ENCODE data around the gene TNS1. TPM values are rescaled to one million over a fixed set of nuclear protein-coding genes. Genes with fewer than 3 reads are reported as not detected.

TNS1 gene
- total RNA-seq, 1 experiment from 2014 or later: 6.2 TPM

- H3K4me1 ChIP-seq (ENCODE audit: control insufficient read depth in 1 of 2, insufficient read depth in 2 of 2, low read length in 2 of 2): peaks cover 0 to 7% of the 10 kb centered on the region in 2 experiments; a peak in 1 of 4 replicates
- CTCF ChIA-PET: no interaction called here
- intact Hi-C loops (cut with micrococcal nuclease): no loop called here
- H3K9ac ChIP-seq (ENCODE audit: low read length): no peak overlapping the region
- H3K36me3 ChIP-seq (ENCODE audit: control insufficient read depth in 1 of 2, insufficient read depth in 2 of 2, low read length in 2 of 2): no peaks in the 10 kb centered on the region
- no peaks in the 10 kb centered on the region for H4K20me1 ChIP-seq (ENCODE audit: insufficient read depth)
- TF ChIP-seq ZFX (IDR thresholded peaks at IDR 0.05) (0 out of 2 replicates have a peak, but pooled peaks have one; percentile 7), SP1 (IDR thresholded peaks at IDR 0.05; ENCODE audit: low read depth) (no peak)
- no peak overlapping the region for H3K27ac ChIP-seq (ENCODE audit: low read depth, low read length)
- H3K9me2 ChIP-seq (ENCODE audit: insufficient read depth): no peaks in the 10 kb centered on the region
- POLR2A ChIA-PET: no interaction called here
- H3K4me3 ChIP-seq (replicated peaks in 1 of 2; ENCODE audit: low read depth in 1 of 2, low read length in 2 of 2): no peak overlapping the region
- H3K9me3 ChIP-seq (ENCODE audit: control insufficient read depth in 1 of 2, insufficient read depth in 1 of 2, low read depth in 1 of 2, low read length in 2 of 2): no peaks in the 10 kb centered on the region
- H3K4me2 ChIP-seq (ENCODE audit: low read length): no peak overlapping the region
- DNase-seq (ENCODE audit: low read depth, low spot score): no peak
- H3K79me2 ChIP-seq (ENCODE audit: insufficient read depth, low read length): no peaks in the 10 kb centered on the region
- no peaks in the 10 kb centered on the region for H3K27me3 ChIP-seq (ENCODE audit: insufficient read depth, low read length)
- no TSS peak for BruUV-seq (replicated peaks)
- RAD21 ChIA-PET (ENCODE audit: low non-redundant PET in 1 of 2, low total read pairs in 2 of 2, uncharacterized antibody in 2 of 2, unreplicated experiment in 2 of 2): no interaction called here
- no peak for ATAC-seq
- no peak overlapping the region for H2AFZ ChIP-seq (ENCODE audit: low read depth, low read length, poor library complexity, severe bottlenecking)
Measured at GRCh38 chr2:217895070-217895635, 107.6 kb downstream of the TNS1 start.

GRCh38 chr2:217893440-217893839 lies 109.4 kb downstream of the TNS1 start:
- no peak for TF ChIP-seq TCF7L2 (IDR thresholded peaks at IDR 0.05; ENCODE audit: borderline replicate concordance, extremely low read depth, insufficient read depth, insufficient read length)
- no peak for TF ChIP-seq POLR2AphosphoS5 (IDR thresholded peaks at IDR 0.05; ENCODE audit: low read depth, low read length)
- no peak for TF ChIP-seq REST (IDR thresholded peaks at IDR 0.05; ENCODE audit: low read depth)
- TF ChIP-seq EZH2 (IDR thresholded peaks at IDR 0.05): no peak
- TF ChIP-seq CBX3 (IDR thresholded peaks at IDR 0.05; ENCODE audit: low read depth): no peak
- Histone ChIP-seq H3K4me3 (replicated peaks in 1 of 2; ENCODE audit: low read depth in 1 of 2, low read length in 2 of 2) (no peak overlapping the region), H3K9me2 (ENCODE audit: insufficient read depth) (no peaks in the 10 kb centered on the region; the same call in 1 of the 2 replicates), H3K4me1 (ENCODE audit: control insufficient read depth in 1 of 2, insufficient read depth in 2 of 2, low read length in 2 of 2) (no peaks in the 10 kb centered on the region), H3K9me3 (ENCODE audit: control insufficient read depth in 1 of 2, insufficient read depth in 1 of 2, low read depth in 1 of 2, low read length in 2 of 2) (no peaks in the 10 kb centered on the region), H3K27ac (ENCODE audit: low read depth, low read length) (no peak overlapping the region), H2AFZ (ENCODE audit: low read depth, low read length, poor library complexity, severe bottlenecking) (no peak overlapping the region), H3K36me3 (ENCODE audit: control insufficient read depth in 1 of 2, insufficient read depth in 2 of 2, low read length in 2 of 2) (no peaks in the 10 kb centered on the region), H3K79me2 (ENCODE audit: insufficient read depth, low read length) (no peaks in the 10 kb centered on the region), H4K20me1 (ENCODE audit: insufficient read depth) (no peaks in the 10 kb centered on the region), H3K4me2 (ENCODE audit: low read length) (no peak overlapping the region), H3K9ac (ENCODE audit: low read length) (no peak overlapping the region), H3K27me3 (ENCODE audit: insufficient read depth, low read length) (no peaks in the 10 kb centered on the region)
- no TSS peak for BruUV-seq (replicated peaks)
- ChIA-PET RAD21 (ENCODE audit: low non-redundant PET in 1 of 2, low total read pairs in 2 of 2, uncharacterized antibody in 2 of 2, unreplicated experiment in 2 of 2) (no interaction called here), POLR2A (no interaction called here), CTCF (no interaction called here)
- no peak for DNase-seq (ENCODE audit: low read depth, low spot score)
- ATAC-seq: no peak
- intact Hi-C loops (cut with micrococcal nuclease): no loop called here

Data from HCT116 (cell line).